ENCODE measurements around the gene KIF19. TPM values are rescaled to one million over a fixed set of nuclear protein-coding genes. Genes with fewer than 3 reads are reported as not detected.

The KIF19 gene
- total RNA-seq, 4 donors from 2014 or later: 0.81 to 2.1 (median 1.5) TPM

DNA sequence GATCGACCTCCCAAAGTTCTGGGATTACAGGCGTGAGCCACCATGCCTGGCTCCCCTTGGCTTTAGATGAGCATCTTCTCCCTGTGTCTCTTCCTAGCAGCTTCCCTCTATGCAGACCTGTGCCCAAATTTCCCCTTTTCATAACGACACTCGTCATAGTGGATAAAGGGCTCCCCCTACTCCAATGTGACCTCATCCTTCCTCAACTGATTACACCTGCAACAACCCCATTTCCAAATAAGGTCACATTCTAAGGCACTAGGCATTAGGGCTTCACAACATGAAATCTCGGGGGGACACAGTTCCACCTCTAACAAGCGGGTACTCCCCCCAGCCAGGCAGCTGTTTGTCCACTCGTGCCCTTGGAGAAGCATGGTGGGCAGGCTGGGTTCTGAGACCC lies 10.3 kb downstream of the KIF19 start:
- Histone ChIP-seq H3K27ac (no peak overlapping the region), H3K36me3 (no peaks in the 10 kb centered on the region), H3K27me3 (peaks cover 77% of the 10 kb centered on the region), H3K4me1 (no peaks in the 10 kb centered on the region), H3K4me3 (no peak overlapping the region), H3K9me3 (peaks cover 0 to 18% (median 0%) of the 10 kb centered on the region in 3 donors)
- TF ChIP-seq POLR2AphosphoS5 (IDR thresholded peaks at IDR 0.05) (no peak), POLR2A (IDR thresholded peaks at IDR 0.05) (no peak), EP300 (IDR thresholded peaks at IDR 0.05) (no peak)
- TF ChIP-seq, protein P1, sequence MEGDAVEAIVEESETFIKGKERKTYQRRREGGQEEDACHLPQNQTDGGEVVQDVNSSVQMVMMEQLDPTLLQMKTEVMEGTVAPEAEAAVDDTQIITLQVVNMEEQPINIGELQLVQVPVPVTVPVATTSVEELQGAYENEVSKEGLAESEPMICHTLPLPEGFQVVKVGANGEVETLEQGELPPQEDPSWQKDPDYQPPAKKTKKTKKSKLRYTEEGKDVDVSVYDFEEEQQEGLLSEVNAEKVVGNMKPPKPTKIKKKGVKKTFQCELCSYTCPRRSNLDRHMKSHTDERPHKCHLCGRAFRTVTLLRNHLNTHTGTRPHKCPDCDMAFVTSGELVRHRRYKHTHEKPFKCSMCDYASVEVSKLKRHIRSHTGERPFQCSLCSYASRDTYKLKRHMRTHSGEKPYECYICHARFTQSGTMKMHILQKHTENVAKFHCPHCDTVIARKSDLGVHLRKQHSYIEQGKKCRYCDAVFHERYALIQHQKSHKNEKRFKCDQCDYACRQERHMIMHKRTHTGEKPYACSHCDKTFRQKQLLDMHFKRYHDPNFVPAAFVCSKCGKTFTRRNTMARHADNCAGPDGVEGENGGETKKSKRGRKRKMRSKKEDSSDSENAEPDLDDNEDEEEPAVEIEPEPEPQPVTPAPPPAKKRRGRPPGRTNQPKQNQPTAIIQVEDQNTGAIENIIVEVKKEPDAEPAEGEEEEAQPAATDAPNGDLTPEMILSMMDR (IDR thresholded peaks at IDR 0.05): no peak
- 70 to 90% methylated on average over 2 to 7 of the region's 7 CpGs for WGBS, 2 donors (ENCODE audit: low coverage in 1 of 2)
- ATAC-seq: no peak

DNA sequence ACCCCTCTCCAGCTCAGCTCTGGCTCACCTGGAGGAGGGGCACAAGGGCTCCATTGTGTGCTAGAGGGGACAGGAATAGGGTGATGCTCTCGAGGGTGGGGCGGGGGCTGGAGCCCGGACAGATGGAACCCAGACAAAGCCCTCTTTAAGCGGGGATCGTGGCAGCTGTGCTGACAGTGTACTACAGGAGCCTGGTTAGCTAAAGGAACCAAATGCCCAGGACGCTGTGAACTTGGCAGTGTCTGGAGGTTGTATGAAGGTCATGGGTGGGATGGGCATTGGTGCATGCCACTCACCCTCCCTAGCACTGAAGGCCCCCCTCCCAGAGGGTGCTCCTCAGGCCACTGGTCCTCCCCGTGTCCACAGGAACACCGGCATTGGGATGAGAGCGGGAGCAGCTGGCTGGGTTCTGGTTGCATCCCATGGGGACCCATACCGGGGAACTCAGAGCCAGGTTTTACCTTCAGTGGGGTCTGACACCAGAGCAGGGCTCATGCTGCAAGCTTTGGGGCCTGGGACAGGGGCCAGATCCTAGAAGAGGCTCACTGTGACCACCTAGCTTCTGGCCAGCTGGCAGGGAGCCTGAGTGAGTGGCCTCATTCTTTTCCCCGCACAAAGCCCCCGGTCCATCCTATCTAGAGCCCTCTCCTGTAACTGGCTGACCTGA lies 11.9 kb downstream of the KIF19 start:
- H3K9me3 ChIP-seq: peaks cover 0 to 18% (median 0%) of the 10 kb centered on the region in 3 donors
- ATAC-seq: no peak
- H3K36me3 ChIP-seq: no peaks in the 10 kb centered on the region
- 56% methylated on average over 4 of the region's 12 CpGs; no CpG with 5 or more reads in 1 of the 2 donors for WGBS, 2 donors (ENCODE audit: low coverage in 1 of 2)
- no peak overlapping the region for H3K4me3 ChIP-seq
- H3K27ac ChIP-seq: no peak overlapping the region
- no peak for TF ChIP-seq POLR2A (IDR thresholded peaks at IDR 0.05)
- no peak for TF ChIP-seq EP300 (IDR thresholded peaks at IDR 0.05)
- TF ChIP-seq, protein P1 (IDR thresholded peaks at IDR 0.05): no peak
- no peaks in the 10 kb centered on the region for H3K4me1 ChIP-seq
- H3K27me3 ChIP-seq: peaks cover 80% of the 10 kb centered on the region

DNA sequence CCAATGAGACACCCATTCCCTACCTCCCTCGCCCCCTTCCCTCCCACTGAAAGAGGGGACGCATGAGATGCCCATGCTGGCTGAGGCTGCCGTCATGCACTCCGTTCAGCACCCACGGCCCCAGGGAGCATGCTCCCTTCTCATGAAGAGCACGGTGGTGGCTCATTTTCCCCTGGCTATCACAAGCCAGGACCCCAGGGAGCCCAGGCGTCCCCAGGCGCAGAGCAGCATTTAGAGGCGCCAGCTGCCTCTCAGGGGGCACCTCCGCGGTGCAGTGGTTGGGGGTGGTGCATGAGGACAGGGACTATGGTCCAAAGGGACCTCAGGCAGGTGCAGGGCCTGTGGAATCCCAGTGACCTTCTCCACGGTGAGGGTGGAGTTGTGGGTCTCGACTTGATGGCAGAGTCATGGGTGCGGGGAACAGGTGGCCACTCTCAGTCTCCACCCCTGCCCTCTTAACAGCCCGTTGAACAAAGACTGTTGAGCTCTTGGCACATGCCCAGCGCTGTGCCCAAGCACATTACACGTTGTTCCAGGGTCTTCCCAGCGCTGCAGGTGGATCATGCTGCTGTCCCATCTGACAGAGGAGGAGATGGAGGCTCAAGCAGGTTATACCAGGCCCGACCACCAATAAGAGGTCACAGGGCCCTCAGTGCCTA lies 13.6 kb downstream of the KIF19 start:
- ATAC-seq: no peak
- Histone ChIP-seq H3K27me3 (peaks cover 82% of the 10 kb centered on the region), H3K9me3 (peaks cover 0 to 8% (median 0%) of the 10 kb centered on the region in 3 donors), H3K4me3 (no peak overlapping the region), H3K4me1 (no peaks in the 10 kb centered on the region), H3K36me3 (no peaks in the 10 kb centered on the region), H3K27ac (no peak overlapping the region)
- TF ChIP-seq POLR2AphosphoS5 (IDR thresholded peaks at IDR 0.05) (no peak), POLR2A (IDR thresholded peaks at IDR 0.05) (no peak), EP300 (IDR thresholded peaks at IDR 0.05) (no peak)
- TF ChIP-seq, protein P1 (IDR thresholded peaks at IDR 0.05): no peak
- 78 to 80% methylated on average over 3 to 4 of the region's 19 CpGs for WGBS, 2 donors (ENCODE audit: low coverage in 1 of 2)

DNA sequence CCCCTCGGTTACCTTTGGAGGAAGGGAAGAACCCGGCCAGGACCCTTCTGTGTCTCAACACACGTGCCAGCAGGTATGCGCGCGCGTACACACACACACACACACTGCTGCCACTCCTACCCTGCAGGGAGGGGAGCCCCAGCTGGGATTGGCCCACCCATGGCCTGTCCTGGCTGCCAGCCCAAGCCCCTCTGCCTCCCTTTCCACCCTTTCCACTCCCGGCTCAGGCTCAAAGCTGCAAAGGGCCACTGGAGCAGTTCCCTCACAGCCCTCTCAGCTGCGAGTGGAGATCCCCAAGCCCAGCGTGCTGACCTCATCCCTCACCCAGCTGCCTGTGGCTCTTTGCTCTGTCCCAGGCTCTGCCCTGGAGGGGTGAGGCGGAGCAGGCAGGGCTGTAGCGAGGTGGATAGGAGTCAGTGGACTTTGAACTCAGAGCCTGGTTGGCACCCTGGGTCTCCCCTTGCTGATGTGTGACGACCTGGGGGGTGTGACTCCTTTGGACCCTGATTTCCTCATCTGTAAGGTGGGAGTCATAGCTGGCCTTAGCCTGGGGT lies 14.5 kb downstream of the KIF19 start:
- Histone ChIP-seq H3K4me3 (no peak overlapping the region), H3K27me3 (peaks cover 82% of the 10 kb centered on the region), H3K9me3 (no peaks in the 10 kb centered on the region), H3K36me3 (no peaks in the 10 kb centered on the region), H3K27ac (no peak overlapping the region), H3K4me1 (no peaks in the 10 kb centered on the region)
- WGBS, 2 donors (ENCODE audit: low coverage in 1 of 2): 41% methylated on average over 5 of the region's 13 CpGs; no CpG with 5 or more reads in 1 of the 2 donors
- no peak for ATAC-seq
- TF ChIP-seq, protein P1 (IDR thresholded peaks at IDR 0.05): no peak
- TF ChIP-seq POLR2A (IDR thresholded peaks at IDR 0.05) (no peak), EP300 (IDR thresholded peaks at IDR 0.05) (no peak), POLR2AphosphoS5 (IDR thresholded peaks at IDR 0.05) (no peak)
